Esophagus muscularis mucosa (tissue), 4 donors: Measurements from ENCODE around the gene KIF12.

Experiments
- EP300 ChIP-seq: sonication (generic); formaldehyde crosslinking; IDR thresholded peaks from one replicate; pipeline ENCODE4 v1.6.1; 2017; ENCODE audit warnings: antibody characterized with exemption
- POLR2A ChIP-seq: fragments of 450-650 bp; IDR thresholded peaks from one replicate; pipeline ENCODE4 v1.6.1; 2017; ENCODE audit warnings: antibody characterized with exemption, moderate library complexity, mild to moderate bottlenecking, low read depth
- TF ChIP-seq, protein P1 (sequence below), 3 experiments: fragments of 200-600 bp in 2 of 3; fragments of 450-650 bp in 1 of 3; sonication (generic) in 2 of 3; IDR thresholded peaks; one replicate each; pipeline ENCODE4 v1.5.1; 2017 to 2019; ENCODE audit warnings: antibody characterized with exemption in 3 of 3, mild to moderate bottlenecking in 2 of 3, moderate library complexity in 1 of 3

DNA sequence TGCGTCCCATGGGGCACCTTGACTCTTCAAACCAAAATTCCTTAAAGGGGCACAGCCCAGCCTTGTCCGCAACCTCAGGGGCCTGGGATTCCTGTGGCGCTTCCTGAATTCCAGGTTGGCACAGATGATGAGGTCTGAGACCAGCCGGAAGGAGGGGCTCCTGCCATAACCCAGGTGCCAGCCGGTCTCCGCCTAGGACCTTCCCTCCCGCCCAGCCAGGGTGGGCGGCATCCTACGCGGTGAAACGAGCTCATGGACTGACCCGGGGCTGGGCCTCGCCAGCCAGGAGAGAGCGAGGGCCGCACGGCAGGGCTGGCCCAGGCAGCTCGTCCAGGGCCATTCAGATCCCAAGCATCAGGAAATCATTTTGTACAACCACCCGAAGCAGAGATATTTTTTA lies 44.0 kb downstream of the KIF12 start:
- TF ChIP-seq, protein P1, sequence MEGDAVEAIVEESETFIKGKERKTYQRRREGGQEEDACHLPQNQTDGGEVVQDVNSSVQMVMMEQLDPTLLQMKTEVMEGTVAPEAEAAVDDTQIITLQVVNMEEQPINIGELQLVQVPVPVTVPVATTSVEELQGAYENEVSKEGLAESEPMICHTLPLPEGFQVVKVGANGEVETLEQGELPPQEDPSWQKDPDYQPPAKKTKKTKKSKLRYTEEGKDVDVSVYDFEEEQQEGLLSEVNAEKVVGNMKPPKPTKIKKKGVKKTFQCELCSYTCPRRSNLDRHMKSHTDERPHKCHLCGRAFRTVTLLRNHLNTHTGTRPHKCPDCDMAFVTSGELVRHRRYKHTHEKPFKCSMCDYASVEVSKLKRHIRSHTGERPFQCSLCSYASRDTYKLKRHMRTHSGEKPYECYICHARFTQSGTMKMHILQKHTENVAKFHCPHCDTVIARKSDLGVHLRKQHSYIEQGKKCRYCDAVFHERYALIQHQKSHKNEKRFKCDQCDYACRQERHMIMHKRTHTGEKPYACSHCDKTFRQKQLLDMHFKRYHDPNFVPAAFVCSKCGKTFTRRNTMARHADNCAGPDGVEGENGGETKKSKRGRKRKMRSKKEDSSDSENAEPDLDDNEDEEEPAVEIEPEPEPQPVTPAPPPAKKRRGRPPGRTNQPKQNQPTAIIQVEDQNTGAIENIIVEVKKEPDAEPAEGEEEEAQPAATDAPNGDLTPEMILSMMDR (IDR thresholded peaks at IDR 0.05), result no peak
- TF ChIP-seq EP300 (no peak), POLR2A (no peak)
